Stimulated activated naive CD4-positive, alpha-beta T cell (primary cell): ENCODE results near the gene JKAMP.
"Not testable (repeated sequence)": the region's sequence is repeated elsewhere in the genome, so short reads cannot be mapped to it uniquely, and the experiment has no call there.

Experiments used
- DNase-seq, 6 experiments: peaks; one replicate each; lab custom pipeline; 2025; lab: John Stamatoyannopoulos, UW

The JKAMP gene, protein sequence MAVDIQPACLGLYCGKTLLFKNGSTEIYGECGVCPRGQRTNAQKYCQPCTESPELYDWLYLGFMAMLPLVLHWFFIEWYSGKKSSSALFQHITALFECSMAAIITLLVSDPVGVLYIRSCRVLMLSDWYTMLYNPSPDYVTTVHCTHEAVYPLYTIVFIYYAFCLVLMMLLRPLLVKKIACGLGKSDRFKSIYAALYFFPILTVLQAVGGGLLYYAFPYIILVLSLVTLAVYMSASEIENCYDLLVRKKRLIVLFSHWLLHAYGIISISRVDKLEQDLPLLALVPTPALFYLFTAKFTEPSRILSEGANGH

DNA sequence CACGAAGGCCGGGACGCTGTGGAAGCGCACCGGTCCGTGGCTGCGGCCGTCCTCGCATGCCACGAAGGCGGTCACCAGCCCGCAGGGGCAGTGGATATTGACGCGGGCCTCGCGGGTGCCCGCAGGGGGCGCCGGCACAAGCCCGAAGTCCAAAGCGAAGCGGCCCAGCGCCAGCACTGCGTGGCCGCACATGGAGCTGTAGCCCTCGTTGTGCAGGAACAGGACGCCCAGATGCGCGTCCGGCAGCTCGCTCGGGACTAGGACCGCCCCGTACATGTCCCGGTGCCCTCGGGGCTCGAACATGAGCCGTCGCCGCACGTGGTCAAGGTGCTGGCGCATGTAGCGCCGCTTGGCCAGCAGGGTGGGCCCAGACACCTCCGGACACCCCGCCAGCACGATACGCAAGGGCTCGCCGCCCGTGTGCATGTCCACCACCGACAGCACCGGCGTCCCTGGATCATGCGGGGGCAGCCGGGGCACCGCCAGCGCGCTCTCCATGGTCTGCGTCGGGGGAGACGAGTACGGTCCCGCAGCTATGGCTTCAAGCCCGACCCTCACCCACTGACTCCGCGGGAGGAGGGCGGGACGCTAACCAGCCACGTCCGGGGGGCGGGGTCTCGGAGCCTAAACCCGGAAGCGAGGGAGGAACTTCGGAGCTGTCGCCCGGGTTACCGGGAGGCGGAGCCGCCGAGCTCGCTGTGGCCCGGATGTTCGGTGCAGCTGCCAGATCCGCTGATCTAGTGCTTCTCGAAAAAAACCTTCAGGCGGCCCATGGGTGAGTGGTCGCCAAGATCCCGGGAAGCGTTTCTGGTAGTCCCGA, at the start of gene JKAMP, which contains the start of gene L3HYPDH:
TSS of gene JKAMP (plus strand) at position 699 of the 820 bp plus-strand sequence. CDS start at position 772, 73 bp downstream.
TSS of gene L3HYPDH (minus strand) at position 590 of the 820 bp plus-strand sequence. CDS start at position 498, 92 bp downstream.
- peak; percentile 92 to 97 (median 95) for DNase-seq

DNA sequence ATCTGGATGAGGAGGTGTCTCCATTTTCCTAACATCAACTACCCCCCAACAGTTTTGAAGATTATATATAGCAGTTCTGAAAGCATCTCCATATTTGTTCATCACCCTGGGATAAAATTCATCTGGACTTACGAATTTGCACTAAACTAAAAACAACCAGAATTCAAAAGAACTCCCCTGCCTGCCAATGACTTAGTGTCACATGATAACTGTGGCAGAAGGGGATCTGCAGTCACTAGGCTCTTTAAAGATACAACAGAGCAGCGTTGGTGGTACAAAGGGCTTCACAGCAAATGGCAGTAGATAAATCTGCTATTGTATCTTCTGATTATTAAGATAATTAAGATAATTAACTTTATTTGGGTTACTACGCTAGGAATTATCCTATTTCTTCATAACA, 49.2 kb upstream of the JKAMP start:
- no peak for DNase-seq

DNA sequence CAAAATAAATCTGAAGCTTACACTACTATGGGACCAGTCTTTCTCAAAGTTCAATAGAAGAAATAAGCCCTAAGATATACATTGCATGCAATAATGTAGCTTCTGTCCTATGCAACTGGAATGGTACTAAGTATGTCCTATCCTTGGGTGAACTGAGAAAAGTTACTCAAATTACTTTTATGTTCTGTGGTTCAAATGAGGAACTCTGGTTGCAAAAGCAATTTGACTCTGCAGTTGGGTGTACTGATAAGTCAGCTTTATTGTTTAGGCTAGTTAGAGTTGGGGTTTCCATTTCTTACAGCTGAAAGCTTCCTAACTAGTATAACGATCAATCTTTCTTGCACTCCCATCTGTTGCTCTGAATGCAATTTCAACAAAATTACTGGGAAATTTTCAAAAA, 48.3 kb upstream of the JKAMP start:
- no peak for DNase-seq

DNA sequence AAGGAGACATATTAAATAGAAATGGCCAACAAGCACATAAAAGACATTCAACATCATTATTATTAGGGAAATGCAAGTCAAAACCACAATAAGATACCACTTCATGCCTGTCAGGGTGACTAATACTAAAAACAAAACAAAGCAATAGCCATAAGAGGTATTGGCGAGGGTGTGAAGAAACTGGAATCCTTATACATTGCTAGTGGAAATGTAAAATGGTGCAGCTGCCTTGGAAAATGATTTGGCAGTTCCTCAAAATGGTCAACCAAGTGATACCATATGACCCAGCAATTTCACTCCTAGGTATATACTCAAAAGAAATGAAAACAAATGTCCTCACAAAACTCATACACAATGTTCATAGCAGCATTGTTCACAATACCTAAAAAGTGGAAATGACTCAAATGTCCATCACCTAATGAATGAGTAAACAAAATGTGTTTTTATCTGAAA, 46.1 kb upstream of the JKAMP start:
- DNase-seq, result no peak

DNA sequence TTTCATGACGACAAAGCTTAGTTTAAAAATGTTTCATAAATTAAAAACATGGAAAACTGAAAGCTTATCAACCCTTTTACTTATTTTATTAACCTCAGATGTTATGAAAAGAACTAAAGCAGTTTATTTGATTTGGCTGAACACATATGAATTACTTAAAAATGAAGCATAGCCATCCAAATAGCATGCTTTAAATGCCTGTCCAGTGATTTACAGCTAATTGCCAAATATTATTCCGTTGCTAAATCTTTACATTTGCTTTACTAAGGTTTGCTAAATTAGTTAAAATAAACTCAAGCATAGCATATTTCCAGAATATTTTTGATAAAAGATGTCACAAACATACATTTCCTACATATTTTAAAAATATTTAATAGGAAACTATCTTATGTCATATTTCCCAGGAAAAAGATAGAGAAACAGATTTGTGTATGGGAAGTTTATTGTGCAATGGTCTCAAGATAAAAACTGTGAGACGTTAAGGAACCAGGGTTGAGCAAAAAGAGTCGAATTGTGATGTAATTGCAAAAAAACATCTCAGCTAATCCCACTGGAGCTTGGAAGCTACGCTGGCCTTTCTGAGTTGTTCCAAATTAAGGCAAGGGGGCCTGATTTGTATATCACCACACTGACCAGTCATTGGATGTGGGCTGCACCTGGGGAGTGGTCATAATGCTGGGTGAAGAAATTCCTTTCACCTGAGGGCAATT, 44.9 kb upstream of the JKAMP start:
- DNase-seq, result no peak

DNA sequence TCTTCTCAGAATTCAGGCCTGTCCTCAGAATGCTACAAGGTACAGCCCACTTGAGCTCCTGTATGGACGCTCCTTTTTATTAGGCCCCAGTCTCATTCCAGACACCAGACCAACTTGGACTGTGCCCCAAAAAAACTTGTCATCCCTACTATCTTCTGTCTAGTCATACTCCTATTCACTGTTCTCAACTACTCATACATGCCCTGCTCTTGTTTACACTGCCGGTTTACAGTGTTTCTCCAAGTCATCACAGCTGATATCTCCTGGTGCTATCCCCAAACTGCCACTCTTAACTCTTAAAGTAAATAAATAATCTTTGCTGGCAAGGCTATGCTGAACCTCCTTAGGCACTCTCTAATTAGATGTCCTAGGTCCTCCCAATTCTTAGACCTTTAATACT, 35.6 kb upstream of the JKAMP start:
- not testable (repeated sequence) for DNase-seq

DNA sequence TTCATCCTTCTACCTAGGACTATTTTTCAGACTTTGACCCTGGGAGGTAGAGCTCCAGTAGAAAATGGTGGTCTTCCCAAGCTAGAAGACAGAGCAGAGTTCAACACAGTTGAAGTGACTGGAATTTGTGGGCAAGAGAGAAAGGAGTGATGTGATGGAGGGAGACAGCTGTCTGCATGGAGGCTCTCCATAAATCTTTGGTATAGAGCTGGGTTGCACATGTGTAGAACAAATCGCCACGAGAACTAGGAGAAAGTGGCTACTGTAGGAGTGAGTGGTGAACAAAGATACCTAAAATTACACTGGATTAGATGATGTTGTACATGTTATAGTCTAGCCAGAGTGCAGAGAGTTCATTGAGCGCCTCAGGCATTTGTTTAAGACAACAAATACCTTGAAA, 33.6 kb upstream of the JKAMP start:
- DNase-seq, result no peak

DNA sequence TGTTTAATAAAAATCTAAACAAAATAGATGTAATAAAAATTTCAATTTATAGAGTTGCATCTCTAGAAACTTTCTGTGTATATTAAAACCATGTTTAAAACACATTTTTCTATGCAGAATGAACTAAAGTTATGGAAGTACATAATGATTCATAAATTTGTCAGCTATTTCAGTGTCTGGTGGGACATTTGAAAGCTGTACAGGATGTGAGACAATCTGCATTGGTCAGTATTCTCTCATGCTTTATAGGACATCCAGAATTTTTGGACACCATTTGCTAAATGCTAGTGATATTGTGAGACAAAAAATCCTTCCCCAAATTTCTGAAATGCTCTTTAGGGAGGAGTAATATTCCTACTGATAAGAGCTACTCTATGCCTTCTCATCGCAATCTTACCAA, 32.5 kb upstream of the JKAMP start:
- no peak for DNase-seq

DNA sequence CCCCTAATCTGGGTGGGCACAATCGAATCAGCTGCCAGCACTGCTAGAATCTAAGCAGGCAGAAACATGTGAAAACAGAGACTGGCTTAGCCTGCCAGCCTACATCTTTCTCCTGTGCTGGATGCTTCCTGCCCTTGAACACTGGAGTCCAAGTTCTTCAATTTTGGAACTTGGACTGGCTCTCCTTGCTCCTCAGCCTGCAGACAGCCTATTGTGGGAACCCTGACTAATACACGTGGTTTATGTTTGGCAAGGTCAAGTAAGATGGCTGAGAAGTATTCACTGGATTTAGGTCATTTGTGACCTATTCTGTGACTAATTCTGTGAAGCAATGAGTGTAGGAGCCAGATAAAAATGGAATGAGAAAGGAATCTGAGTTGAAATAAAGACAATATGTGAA, 30.2 kb upstream of the JKAMP start:
- no peak for DNase-seq

DNA sequence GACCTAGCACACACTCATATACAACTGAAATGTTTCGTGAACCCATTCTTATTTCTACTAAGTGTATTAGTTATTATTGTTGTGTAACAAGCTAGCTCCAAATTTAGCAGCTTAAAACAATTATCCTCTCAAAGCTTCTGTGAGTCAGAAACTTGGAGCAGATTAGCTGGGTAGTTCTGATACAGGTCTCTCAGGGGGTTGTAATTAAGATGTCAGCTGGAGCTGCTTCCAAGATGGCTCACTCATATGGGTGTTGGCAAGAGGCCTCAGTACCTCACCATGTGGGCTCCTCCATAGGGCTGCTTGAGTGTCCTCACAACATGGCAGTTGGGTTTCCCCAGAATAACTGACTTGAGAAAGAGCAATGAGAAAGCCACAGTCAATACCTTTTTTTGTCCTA, 28.9 kb upstream of the JKAMP start:
- no peak for DNase-seq

DNA sequence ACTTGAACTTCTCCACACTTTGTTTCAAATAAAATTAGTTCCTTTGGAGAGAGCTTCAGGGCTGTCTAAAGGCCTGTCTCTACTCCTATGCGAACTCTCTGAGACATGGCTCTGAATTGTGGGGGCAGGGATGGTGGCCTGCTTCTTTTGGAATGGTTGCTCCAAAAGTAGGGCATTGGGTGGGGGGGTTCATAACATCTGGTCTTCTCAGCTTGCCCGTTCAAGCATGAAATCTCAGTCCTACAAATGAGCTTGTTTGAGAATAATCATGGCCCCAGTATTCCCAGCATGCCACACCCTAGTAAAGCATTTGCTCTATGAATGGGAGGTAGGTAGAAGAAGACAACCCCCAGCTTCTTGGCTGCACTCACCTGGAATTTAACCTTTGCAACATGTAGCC, 25.8 kb upstream of the JKAMP start:
- DNase-seq, result no peak

DNA sequence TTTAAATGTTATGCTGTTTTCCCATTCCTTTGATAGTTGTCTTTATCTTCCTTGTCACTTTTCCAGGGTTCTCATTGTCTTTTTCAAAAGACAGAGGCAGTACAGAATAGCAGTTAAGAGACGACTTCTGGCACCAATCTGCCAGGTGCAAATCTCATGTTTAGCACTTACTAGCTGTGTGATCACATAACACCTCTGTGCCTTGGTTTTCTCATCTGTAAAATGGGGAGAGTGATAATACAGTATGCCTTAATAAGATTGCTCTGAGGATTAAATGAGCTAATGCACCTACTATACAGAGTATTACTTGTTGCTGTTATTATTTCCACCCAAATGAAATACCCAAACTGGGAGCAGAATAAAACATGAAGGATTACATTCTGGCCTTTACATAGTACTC, 23.9 kb upstream of the JKAMP start:
- no peak for DNase-seq

DNA sequence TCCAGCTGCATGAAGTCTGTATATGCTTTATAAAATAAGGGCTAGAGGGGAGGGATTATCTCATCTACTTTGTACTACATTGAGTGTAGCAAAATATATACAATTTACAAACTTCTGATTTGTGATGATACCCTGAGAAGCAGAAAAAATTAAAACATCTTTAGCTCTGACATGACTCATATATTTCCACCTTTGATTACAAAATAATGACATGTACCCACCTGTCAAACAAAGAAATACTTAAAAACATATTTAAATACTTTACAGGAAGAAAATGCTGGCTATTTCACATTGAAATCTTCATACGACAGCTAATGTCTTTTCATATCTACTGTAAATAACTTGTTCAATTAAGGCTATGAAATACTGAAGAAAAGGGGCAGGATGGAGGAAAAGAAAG, 22.4 kb upstream of the JKAMP start:
- no peak for DNase-seq

DNA sequence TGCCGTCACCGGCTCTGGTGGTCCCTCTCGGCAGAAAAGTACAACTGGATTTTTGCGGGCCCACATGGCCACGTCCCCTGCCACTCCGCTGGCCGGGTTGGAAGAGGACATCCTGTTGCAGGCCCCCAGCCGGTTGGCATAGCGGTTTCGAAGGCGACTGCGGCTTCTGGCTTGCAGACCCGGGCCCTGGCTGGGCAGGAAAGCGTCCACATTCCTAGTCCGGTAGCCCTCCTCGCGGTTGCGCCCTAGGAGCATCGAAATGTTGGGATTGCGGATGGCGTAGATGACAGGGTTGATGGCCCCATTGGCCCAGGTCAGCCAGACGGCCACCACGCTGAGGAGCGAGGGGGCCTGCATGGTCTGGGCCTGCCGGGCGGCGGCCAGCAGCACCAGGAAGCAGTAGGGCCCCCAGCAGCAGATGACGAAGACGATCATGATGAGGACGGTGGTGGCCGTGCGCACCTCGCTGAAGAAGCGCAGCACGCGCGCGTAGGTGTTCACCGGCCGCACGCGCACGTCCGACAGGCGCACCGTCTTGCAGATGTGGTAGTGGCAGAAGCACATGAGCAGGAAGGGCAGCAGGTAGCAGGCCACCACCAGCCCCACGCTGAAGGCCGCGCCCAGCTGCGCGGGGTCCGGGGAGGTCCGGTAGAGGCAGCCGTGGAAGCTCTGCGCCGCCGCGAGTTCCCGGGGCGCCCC, 20.4 kb upstream of the JKAMP start:
- no peak for DNase-seq

DNA sequence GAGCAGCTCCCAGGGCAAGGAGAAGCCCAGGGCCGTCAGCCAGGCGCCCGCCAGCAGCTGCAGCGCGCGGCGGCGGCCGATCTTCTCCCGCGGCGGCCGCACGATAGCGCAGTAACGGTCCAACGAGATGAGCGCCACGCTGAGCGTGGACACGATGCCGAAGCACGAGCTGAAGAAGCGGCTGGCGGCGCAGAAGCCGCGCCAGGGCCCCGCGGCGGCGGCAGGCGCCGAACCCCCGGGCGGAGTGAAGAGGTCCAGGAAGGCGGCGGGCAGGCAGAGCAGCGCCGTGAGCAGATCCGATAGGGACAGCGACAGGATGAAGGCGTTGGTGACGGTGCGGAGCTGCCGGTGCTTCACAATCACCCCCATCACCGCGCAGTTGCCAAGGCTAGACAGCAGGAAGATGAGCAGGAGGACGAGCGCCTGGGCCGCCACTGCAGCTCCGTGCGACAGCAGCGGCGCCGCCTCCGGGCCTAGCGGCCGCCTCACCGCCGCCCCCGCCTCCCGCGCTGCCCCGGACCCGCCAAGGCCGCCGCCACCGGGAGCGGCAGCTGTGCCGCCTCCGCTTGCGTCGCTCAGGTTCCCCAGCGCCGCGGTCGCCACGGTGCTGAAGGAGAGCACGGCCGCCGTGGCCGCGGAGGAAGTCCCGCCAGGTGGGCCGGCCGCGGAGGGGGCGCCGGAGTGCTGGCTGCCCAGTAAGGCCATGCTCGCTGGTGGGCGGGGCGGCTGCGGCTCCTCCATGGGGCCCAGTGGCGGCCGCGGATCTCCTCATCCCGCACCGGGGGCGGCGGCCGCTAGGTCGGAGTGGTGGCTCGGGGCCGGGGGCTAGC, 19.6 kb upstream of the JKAMP start:
- DNase-seq, result peak; percentile 37 to 71 (median 51)

DNA sequence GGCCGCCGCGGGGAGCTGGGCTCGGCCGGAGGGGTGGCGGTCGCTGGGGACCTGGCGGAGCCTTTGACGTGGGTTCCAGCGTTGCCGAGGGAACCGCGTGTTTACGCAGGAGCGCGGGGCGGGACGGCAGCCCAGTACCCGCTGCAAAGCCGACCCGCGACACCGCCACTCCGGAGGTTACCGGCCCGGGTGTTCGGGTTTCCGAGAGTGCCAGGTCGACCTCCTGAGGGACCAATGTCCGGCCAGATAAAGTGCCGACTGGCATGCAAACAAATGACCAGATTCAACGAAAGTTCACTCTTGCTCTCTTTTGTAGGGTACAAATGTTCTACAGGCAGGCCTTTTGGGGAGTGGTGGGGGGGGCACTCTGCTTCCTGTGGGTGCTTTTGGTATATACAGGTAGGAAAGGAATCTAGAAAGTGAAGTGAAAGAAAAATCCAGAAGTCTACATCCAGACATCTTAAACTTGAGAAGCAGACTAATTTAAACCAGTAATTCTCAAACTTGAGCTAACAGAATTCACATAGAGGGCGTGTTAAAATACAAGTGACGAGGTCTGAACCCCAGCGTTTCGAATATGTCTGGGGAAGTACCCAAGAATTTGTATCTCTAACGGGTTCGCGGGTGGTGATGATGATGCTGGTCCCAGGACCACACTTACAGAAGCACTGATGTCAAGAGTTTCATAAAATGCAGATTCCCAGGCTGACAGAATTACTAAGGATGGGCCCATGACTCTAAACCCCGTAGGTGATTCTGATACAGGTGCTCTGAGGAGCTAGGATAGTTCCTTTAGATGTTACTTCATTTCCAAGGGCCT, 18.8 kb upstream of the JKAMP start, which contains the start of gene GPR135:
TSS of gene GPR135 (minus strand) at position 65 of the 820 bp plus-strand sequence. CDS start 154 bp downstream, outside the sequence.
- peak; percentile 18 to 59 (median 53) for DNase-seq

DNA sequence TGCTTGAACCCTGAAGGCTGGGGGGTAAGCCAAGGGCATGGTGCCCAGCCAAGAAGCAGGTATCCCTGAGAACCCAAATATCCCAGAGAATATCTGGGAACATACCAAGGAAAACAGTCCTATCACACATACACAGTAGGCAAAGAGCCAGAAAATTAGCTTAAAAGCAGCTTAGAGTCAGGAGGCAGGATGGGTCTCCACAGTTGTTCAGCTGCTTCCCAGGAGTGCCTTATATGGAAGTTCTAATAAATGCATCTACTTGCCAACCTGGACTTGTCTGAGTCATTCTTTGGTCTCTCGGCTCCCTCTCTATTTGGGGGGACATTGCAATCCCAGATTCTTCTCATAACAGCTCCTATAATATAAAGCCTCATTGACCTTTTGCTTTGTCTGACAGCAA, 10.1 kb upstream of the JKAMP start:
- no peak for DNase-seq

DNA sequence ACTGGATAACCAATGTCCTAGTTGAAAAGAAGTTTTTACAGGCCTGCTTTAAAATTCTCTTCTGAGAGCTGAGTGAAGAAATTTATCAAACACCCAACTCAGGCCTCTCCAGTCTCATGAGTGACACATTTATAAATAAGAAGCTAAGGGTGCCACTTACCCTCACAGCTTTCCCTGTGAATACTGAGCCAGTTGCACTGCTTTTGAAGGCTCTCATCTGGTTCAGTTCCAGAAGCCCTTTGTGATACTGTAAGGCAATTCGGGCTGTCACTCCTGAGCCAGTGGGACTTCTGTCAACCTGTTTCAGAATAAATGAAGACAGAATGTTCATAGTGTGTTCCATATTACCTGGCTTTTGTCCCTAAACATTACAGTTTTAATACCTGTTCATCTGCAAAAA, 8.6 kb upstream of the JKAMP start:
- DNase-seq, result no peak

DNA sequence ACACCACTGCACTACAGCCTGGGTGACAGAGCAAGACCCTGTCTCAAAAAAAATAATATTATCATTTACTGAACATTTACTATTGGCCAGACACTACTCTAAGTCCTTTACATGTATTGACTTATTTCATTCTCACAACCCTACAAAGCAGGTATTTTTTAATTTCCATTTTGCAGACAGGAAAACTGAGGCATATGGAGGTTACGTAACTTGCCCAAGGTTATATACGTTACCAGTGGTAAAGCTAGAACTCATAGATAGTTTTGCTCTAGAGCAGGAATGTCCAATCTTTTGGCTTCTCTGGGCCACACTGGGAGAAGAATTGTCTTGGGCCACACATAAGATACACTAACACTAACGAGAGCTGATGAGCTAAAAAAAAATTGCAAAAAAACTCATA, 5.8 kb upstream of the JKAMP start:
- no peak for DNase-seq

DNA sequence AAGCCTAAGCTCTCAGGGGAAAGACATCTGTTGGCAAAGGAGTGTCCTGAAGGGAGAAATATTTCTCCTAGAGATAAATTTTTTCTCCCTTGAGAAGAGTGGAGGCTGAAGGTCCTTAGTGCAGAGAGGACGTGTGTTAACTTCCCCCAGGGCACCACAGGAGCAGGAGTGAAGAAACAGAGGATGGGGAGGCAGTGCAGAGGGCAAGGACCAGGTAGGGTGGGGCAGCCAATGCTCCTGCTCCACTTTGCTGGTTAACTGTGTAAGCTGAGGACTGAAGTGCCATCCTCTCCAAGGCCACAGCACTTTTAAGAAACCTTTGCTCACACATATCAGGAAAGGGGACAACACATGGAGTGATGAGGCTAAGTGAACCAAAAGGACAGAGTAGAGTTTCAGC, 4.2 kb upstream of the JKAMP start:
- no peak for DNase-seq
